Measurements from ENCODE around the gene TPSAB1.

DNA sequence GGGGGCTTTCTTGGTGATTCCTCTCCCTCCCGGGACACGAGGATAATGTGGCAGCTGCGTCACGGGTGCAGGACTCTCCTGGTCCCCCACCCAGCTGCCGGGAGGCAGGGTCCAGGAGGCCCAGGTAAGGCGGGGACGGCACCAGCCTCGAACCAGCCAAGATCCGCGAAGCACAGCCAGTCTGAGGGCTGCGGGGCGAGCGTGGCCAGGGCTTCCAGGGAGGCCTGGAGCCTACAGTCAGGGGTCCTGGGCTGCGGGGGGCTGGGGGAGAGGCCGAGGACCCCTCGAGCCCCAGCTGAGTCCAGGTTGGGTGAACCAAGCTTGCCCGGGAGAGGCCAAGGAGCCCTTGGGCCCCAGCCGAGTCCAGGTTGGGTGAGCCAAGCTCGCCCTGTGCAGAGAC lies 25.3 kb downstream of the TPSAB1 start:
- TF ChIP-seq, protein P1, sequence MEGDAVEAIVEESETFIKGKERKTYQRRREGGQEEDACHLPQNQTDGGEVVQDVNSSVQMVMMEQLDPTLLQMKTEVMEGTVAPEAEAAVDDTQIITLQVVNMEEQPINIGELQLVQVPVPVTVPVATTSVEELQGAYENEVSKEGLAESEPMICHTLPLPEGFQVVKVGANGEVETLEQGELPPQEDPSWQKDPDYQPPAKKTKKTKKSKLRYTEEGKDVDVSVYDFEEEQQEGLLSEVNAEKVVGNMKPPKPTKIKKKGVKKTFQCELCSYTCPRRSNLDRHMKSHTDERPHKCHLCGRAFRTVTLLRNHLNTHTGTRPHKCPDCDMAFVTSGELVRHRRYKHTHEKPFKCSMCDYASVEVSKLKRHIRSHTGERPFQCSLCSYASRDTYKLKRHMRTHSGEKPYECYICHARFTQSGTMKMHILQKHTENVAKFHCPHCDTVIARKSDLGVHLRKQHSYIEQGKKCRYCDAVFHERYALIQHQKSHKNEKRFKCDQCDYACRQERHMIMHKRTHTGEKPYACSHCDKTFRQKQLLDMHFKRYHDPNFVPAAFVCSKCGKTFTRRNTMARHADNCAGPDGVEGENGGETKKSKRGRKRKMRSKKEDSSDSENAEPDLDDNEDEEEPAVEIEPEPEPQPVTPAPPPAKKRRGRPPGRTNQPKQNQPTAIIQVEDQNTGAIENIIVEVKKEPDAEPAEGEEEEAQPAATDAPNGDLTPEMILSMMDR (IDR thresholded peaks at IDR 0.05), result no peak
- TF ChIP-seq POLR2AphosphoS5 (IDR thresholded peaks at IDR 0.05; ENCODE audit: low read depth, low read length) (no peak), SIN3A (IDR thresholded peaks at IDR 0.05; ENCODE audit: borderline replicate concordance, insufficient read depth, low read depth, low read length) (no peak), TCF7L2 (IDR thresholded peaks at IDR 0.05; ENCODE audit: low read depth, low read length) (no peak)
- TF ChIP-seq, protein P2, sequence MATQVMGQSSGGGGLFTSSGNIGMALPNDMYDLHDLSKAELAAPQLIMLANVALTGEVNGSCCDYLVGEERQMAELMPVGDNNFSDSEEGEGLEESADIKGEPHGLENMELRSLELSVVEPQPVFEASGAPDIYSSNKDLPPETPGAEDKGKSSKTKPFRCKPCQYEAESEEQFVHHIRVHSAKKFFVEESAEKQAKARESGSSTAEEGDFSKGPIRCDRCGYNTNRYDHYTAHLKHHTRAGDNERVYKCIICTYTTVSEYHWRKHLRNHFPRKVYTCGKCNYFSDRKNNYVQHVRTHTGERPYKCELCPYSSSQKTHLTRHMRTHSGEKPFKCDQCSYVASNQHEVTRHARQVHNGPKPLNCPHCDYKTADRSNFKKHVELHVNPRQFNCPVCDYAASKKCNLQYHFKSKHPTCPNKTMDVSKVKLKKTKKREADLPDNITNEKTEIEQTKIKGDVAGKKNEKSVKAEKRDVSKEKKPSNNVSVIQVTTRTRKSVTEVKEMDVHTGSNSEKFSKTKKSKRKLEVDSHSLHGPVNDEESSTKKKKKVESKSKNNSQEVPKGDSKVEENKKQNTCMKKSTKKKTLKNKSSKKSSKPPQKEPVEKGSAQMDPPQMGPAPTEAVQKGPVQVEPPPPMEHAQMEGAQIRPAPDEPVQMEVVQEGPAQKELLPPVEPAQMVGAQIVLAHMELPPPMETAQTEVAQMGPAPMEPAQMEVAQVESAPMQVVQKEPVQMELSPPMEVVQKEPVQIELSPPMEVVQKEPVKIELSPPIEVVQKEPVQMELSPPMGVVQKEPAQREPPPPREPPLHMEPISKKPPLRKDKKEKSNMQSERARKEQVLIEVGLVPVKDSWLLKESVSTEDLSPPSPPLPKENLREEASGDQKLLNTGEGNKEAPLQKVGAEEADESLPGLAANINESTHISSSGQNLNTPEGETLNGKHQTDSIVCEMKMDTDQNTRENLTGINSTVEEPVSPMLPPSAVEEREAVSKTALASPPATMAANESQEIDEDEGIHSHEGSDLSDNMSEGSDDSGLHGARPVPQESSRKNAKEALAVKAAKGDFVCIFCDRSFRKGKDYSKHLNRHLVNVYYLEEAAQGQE (IDR thresholded peaks at IDR 0.05; ENCODE audit: insufficient read depth in 1 of 2, low read depth in 2 of 2, low read length in 1 of 2), result no peak
